ENCODE measurements around the gene EPB41L1. TPM values are rescaled to one million over a fixed set of nuclear protein-coding genes. Genes with fewer than 3 reads are reported as not detected.

Gene EPB41L1
- total RNA-seq (0.54 TPM), polyA plus RNA-seq (not detected)

DNA sequence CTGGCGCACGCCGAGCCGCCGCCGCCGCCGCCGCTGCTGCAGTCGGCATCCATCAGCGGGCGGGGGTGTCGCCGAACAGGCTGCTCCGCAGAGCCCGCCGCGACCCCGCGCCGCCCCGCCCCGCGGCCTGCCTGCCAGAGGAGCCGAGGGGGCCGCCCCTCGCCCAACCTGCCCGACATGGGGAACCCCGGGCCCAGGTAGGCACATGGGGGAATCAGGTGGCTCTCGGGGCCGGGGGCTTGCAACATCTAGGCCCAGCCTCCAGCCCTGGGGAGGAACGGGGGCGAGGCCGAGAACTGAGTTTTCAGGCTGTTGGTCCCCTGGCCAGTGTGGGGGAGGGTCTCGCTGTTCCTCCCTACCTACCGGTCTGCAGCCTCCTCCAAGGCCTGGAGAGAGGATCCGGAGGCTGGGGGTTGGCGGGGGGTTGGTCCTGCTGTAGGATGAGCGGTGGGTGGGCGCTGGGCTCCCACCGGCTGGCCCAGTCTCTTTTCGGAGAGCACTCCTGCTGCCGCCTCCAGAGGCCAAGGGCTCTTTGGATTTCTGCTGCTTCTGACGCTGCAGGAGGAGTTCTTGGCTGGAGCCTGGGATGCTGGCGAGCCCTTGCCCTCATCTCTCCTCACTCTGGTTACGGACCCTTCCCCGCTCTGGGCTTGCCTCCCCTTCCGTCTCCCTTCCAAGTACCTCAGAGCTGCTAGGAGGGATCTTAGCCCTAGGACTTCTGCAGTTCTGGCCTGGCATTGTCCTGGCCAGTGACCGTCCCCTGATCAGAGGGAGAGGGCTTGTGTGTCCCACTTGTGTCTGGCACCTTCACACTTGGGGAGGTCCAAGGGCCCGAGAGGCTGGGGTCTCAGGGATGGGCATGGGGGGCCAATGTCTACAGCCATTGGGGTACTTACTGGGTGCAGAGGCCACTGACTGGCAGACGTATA is at the start of gene EPB41L1:
Gene EPB41L1 (plus strand): TSS at position 41 of the 929 bp plus-strand sequence. CDS start 19,038 bp downstream, outside the sequence.
- Histone ChIP-seq H3K36me3 (ENCODE audit: control insufficient read depth, insufficient read depth, low read length) (no peaks in the 10 kb centered on the region), H3K27ac (ENCODE audit: insufficient read depth, low read length, poor library complexity, severe bottlenecking) (no peak within 1 kb of the TSS), H3K4me1 (ENCODE audit: control insufficient read depth, insufficient read depth, low read length, poor library complexity, severe bottlenecking) (peaks cover 7% of the 10 kb centered on the region), H3K27me3 (ENCODE audit: control insufficient read depth, insufficient read depth, low read length) (peaks cover 8% of the 10 kb centered on the region), H3K9me3 (ENCODE audit: control insufficient read depth in 2 of 2, low read length in 2 of 2) (no peaks in the 10 kb centered on the region), H3K4me3 (ENCODE audit: low read depth, low read length) (no peak within 1 kb of the TSS)
- peaks cover 0 to 2% (median 0%) of the 10 kb centered on the region in 7 donors for H3K9me3 Mint-ChIP-seq
- no peak for ATAC-seq (ENCODE audit: low read depth in 2 of 2)
- peaks cover 0 to 9% (median 4%) of the 10 kb centered on the region in 4 donors for H3K4me1 Mint-ChIP-seq
- H3K27ac Mint-ChIP-seq, result no peak within 1 kb of the TSS
- no peaks in the 10 kb centered on the region for H3K36me3 Mint-ChIP-seq
- H3K4me3 Mint-ChIP-seq, result peak within 1 kb of the TSS in 2 of 4 donors; percentile 22 to 79
- peaks cover 40% of the 10 kb centered on the region for H3K27me3 Mint-ChIP-seq
- DNase-seq, result no peak

DNA sequence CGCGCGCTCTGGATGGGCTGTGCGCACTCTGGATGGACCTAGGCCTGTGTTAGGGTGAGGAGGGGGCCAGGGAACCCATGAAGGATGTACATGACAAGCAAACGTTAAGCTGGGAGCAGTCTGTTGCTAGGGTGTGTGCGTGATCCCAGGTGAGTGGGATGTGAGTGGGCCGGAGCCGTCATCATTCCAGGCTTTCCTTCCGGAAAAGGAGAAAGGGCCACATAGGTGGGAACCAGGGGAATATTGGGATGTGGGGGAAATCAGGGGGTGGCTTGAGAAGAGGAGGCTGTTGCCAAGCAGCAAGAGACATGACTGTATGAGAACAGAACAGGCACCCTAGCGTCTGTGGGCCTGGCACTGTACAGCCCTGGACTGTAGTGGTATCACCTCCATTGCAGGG is 49.7 kb upstream of the EPB41L1 start:
- H3K36me3 ChIP-seq (ENCODE audit: control insufficient read depth, insufficient read depth, low read length), result no peaks in the 10 kb centered on the region
- H3K27me3 ChIP-seq (ENCODE audit: control insufficient read depth, insufficient read depth, low read length), result no peaks in the 10 kb centered on the region
- DNase-seq (no peak), ATAC-seq (ENCODE audit: low read depth in 2 of 2) (no peak)
- peaks cover 6% of the 10 kb centered on the region for H3K27me3 Mint-ChIP-seq
- H3K27ac ChIP-seq (ENCODE audit: insufficient read depth, low read length, poor library complexity, severe bottlenecking), result no peak overlapping the region
- H3K4me3 Mint-ChIP-seq, result no peak overlapping the region
- H3K36me3 Mint-ChIP-seq, result no peaks in the 10 kb centered on the region
- no peaks in the 10 kb centered on the region for H3K4me1 Mint-ChIP-seq
- H3K9me3 Mint-ChIP-seq, result no peaks in the 10 kb centered on the region
- H3K9me3 ChIP-seq (ENCODE audit: control insufficient read depth in 2 of 2, low read length in 2 of 2), result no peaks in the 10 kb centered on the region
- H3K4me3 ChIP-seq (ENCODE audit: low read depth, low read length), result no peak overlapping the region
- H3K4me1 ChIP-seq (ENCODE audit: control insufficient read depth, insufficient read depth, low read length, poor library complexity, severe bottlenecking), result no peaks in the 10 kb centered on the region
- no peak overlapping the region for H3K27ac Mint-ChIP-seq

DNA sequence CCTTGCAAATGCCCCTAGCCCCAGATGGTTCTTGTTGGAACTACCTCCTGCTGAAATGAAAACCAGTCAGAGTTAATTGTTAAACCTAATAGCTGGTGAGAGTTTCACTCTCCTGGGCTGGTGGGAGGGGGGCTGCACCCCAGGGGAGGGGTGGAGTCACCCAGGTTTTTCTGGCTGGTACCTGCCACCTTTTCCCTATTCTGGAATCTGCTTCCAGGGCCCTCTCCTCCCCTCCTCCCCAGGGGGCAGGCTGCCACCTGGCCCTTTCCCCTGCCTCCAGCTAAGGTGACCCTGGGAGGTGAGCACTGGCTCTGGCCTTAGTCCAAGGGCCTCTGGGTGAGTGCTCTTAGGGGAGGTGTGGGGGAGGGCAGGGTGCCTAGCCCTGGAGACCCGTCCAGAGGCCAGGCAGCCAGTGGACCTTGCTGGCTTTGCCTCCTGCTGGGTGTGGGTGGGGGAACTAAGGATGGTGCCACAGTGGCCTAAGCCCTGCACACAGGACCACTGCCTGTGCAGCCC is 48.8 kb upstream of the EPB41L1 start:
- Histone ChIP-seq H3K27me3 (ENCODE audit: control insufficient read depth, insufficient read depth, low read length) (no peaks in the 10 kb centered on the region), H3K27ac (ENCODE audit: insufficient read depth, low read length, poor library complexity, severe bottlenecking) (no peak overlapping the region), H3K36me3 (ENCODE audit: control insufficient read depth, insufficient read depth, low read length) (no peaks in the 10 kb centered on the region), H3K4me3 (ENCODE audit: low read depth, low read length) (no peak overlapping the region), H3K9me3 (ENCODE audit: control insufficient read depth in 2 of 2, low read length in 2 of 2) (no peaks in the 10 kb centered on the region), H3K4me1 (ENCODE audit: control insufficient read depth, insufficient read depth, low read length, poor library complexity, severe bottlenecking) (no peaks in the 10 kb centered on the region)
- H3K36me3 Mint-ChIP-seq, result no peaks in the 10 kb centered on the region
- H3K4me1 Mint-ChIP-seq, result no peaks in the 10 kb centered on the region
- no peak overlapping the region for H3K27ac Mint-ChIP-seq
- peaks cover 6% of the 10 kb centered on the region for H3K27me3 Mint-ChIP-seq
- no peak overlapping the region for H3K4me3 Mint-ChIP-seq
- ATAC-seq (ENCODE audit: low read depth in 2 of 2) (no peak), DNase-seq (no peak)
- no peaks in the 10 kb centered on the region for H3K9me3 Mint-ChIP-seq

DNA sequence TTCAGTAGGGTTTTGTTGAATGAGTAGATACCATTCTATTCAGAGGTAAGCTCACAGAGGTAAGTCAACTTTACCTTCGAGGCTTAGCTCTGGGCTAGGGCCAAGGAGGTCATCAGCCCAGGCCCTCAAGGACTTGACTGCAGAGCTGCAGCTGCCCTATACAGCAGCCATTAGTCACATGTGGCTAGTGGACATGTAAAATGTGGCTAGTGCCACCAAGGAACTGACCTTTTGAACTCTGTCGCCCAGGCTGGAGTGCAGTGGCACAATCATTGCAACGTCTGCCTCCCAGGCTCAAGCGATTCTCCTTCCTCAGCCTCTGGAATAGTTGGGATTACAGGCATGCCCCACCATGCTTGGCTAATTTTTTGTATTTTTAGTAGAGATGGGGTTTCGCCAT is 47.9 kb upstream of the EPB41L1 start:
- H3K36me3 Mint-ChIP-seq, result no peaks in the 10 kb centered on the region
- DNase-seq (no peak), ATAC-seq (ENCODE audit: low read depth in 2 of 2) (no peak)
- peaks cover 6% of the 10 kb centered on the region for H3K27me3 Mint-ChIP-seq
- Histone ChIP-seq H3K4me1 (ENCODE audit: control insufficient read depth, insufficient read depth, low read length, poor library complexity, severe bottlenecking) (no peaks in the 10 kb centered on the region), H3K36me3 (ENCODE audit: control insufficient read depth, insufficient read depth, low read length) (no peaks in the 10 kb centered on the region), H3K9me3 (ENCODE audit: control insufficient read depth in 2 of 2, low read length in 2 of 2) (no peaks in the 10 kb centered on the region), H3K4me3 (ENCODE audit: low read depth, low read length) (no peak overlapping the region), H3K27me3 (ENCODE audit: control insufficient read depth, insufficient read depth, low read length) (no peaks in the 10 kb centered on the region), H3K27ac (ENCODE audit: insufficient read depth, low read length, poor library complexity, severe bottlenecking) (no peak overlapping the region)
- H3K9me3 Mint-ChIP-seq, result no peaks in the 10 kb centered on the region
- no peak overlapping the region for H3K4me3 Mint-ChIP-seq
- no peak overlapping the region for H3K27ac Mint-ChIP-seq
- no peaks in the 10 kb centered on the region for H3K4me1 Mint-ChIP-seq

DNA sequence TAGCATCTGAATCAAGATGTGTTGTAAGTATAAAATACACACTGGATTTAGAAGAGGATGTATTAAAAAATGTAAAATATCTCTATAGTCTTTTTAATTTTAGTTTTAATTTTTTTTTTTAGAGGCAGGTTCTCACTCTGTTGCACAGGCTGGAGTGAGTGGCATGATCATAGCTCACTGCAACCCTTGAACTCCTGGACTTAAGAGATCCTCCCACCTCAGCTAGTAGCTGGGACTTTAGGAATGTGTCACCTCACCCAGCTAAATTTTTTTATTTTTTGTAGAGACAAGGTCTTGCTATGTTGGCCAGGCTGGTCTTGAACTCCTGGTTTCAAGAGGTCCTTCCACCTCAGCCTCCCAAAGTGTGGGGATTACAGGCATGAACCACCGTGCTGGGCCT is 46.7 kb upstream of the EPB41L1 start:
- DNase-seq, result no peak
- Mint-ChIP-seq H3K36me3 (no peaks in the 10 kb centered on the region), H3K4me1 (no peaks in the 10 kb centered on the region), H3K27ac (no peak overlapping the region), H3K9me3 (no peaks in the 10 kb centered on the region), H3K27me3 (no peaks in the 10 kb centered on the region), H3K4me3 (no peak overlapping the region)
- ATAC-seq (ENCODE audit: low read depth in 2 of 2), result no peak
- no peaks in the 10 kb centered on the region for H3K4me1 ChIP-seq (ENCODE audit: control insufficient read depth, insufficient read depth, low read length, poor library complexity, severe bottlenecking)
- H3K36me3 ChIP-seq (ENCODE audit: control insufficient read depth, insufficient read depth, low read length), result no peaks in the 10 kb centered on the region
- H3K4me3 ChIP-seq (ENCODE audit: low read depth, low read length), result no peak overlapping the region
- H3K27me3 ChIP-seq (ENCODE audit: control insufficient read depth, insufficient read depth, low read length), result no peaks in the 10 kb centered on the region
- H3K27ac ChIP-seq (ENCODE audit: insufficient read depth, low read length, poor library complexity, severe bottlenecking), result no peak overlapping the region
- H3K9me3 ChIP-seq (ENCODE audit: control insufficient read depth in 2 of 2, low read length in 2 of 2), result no peaks in the 10 kb centered on the region

DNA sequence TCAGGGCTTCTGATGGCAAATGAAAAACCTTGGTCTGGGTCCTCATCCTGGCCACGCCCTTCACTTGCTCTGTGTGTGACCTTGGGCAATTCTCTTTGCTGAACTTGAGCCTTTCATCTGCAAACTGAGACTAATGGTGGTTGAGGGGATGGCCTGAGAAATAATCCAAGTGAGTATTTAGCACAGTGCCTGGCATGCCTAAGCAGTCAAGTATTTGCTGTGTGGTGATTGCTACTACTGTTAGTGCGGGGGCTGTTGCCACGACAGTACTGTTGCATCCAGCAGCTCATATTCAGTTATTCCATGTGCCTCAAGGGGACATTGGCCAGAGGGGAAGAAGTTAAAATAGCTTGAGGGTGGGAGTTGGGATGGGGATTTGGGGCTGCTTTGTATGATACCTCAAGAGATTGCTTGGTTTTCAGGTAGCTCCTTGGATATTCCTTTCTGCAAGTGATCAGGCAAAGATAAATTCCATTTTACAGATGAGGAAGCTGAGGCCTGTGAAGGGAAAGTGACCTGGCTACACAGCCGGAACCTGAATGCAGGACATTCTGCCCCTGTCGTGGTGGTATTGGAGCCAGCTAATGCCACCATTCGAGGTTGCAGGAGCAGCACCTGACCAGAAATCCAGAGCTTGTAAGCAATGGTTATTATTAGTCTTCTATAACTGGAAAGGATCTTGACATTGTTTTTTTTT is 45.1 kb upstream of the EPB41L1 start:
- Histone ChIP-seq H3K9me3 (ENCODE audit: control insufficient read depth in 2 of 2, low read length in 2 of 2) (no peaks in the 10 kb centered on the region), H3K27ac (ENCODE audit: insufficient read depth, low read length, poor library complexity, severe bottlenecking) (no peak overlapping the region), H3K27me3 (ENCODE audit: control insufficient read depth, insufficient read depth, low read length) (peaks cover 3% of the 10 kb centered on the region), H3K4me3 (ENCODE audit: low read depth, low read length) (no peak overlapping the region), H3K4me1 (ENCODE audit: control insufficient read depth, insufficient read depth, low read length, poor library complexity, severe bottlenecking) (no peaks in the 10 kb centered on the region), H3K36me3 (ENCODE audit: control insufficient read depth, insufficient read depth, low read length) (no peaks in the 10 kb centered on the region)
- DNase-seq (no peak), ATAC-seq (ENCODE audit: low read depth in 2 of 2) (no peak)
- no peaks in the 10 kb centered on the region for H3K27me3 Mint-ChIP-seq
- no peaks in the 10 kb centered on the region for H3K9me3 Mint-ChIP-seq
- H3K4me1 Mint-ChIP-seq, result no peaks in the 10 kb centered on the region
- no peaks in the 10 kb centered on the region for H3K36me3 Mint-ChIP-seq
- no peak overlapping the region for H3K27ac Mint-ChIP-seq
- no peak overlapping the region for H3K4me3 Mint-ChIP-seq

DNA sequence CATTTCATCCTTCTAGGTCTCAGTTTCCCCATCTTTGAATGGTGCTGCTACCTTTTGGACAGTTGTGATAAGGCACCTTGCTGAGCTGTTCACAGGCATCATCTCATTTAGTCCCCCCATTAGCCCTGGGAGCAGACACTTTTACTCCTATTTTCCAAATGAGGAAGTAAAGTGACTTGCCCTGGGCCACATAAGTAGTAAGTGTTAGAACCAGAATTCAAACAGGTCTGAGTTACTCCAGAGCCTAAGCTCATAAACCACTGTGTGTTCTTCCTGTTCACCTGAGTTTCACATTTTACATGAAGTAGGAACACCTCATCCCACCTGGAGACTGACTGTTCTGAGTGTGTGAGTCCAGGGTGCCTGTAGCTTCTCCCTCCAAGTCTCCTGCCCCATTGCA is 43.5 kb upstream of the EPB41L1 start:
- no peak overlapping the region for H3K4me3 Mint-ChIP-seq
- H3K27me3 Mint-ChIP-seq, result peaks cover under 1% of the 10 kb centered on the region
- no peaks in the 10 kb centered on the region for H3K9me3 Mint-ChIP-seq

More for the DNA sequence above, 43.5 kb upstream of the EPB41L1 start:
- Histone ChIP-seq H3K4me1 (ENCODE audit: control insufficient read depth, insufficient read depth, low read length, poor library complexity, severe bottlenecking) (no peaks in the 10 kb centered on the region), H3K9me3 (ENCODE audit: control insufficient read depth in 2 of 2, low read length in 2 of 2) (no peaks in the 10 kb centered on the region), H3K4me3 (ENCODE audit: low read depth, low read length) (no peak overlapping the region), H3K36me3 (ENCODE audit: control insufficient read depth, insufficient read depth, low read length) (no peaks in the 10 kb centered on the region), H3K27ac (ENCODE audit: insufficient read depth, low read length, poor library complexity, severe bottlenecking) (no peak overlapping the region), H3K27me3 (ENCODE audit: control insufficient read depth, insufficient read depth, low read length) (peaks cover 3% of the 10 kb centered on the region)
- DNase-seq (no peak), ATAC-seq (ENCODE audit: low read depth in 2 of 2) (no peak)
- no peaks in the 10 kb centered on the region for H3K4me1 Mint-ChIP-seq
- H3K36me3 Mint-ChIP-seq, result no peaks in the 10 kb centered on the region
- no peak overlapping the region for H3K27ac Mint-ChIP-seq

All from CD4-positive, CD25-positive, alpha-beta regulatory T cell (primary cell).